Measurements from ENCODE around the gene SLC34A3. TPM values are rescaled to one million over a fixed set of nuclear protein-coding genes. Genes with fewer than 3 reads are reported as not detected.
A peak's percentile ranks its signal among the peaks of the same experiment; 100 is the strongest.

SLC34A3 gene
- total RNA-seq (2022) (0.26 and 0.34 TPM in 2 replicates), Bru-seq, nascent RNA (percentile 17 among the genes with signal in this experiment), BruChase-seq, experiment 1, labeled RNA remaining after a 6-hour chase (percentile 40 among the genes with signal in this experiment), BruChase-seq, experiment 2, labeled RNA remaining after a 2-hour chase (percentile 20 among the genes with signal in this experiment)
- long read RNA-seq: 0 reads

DNA sequence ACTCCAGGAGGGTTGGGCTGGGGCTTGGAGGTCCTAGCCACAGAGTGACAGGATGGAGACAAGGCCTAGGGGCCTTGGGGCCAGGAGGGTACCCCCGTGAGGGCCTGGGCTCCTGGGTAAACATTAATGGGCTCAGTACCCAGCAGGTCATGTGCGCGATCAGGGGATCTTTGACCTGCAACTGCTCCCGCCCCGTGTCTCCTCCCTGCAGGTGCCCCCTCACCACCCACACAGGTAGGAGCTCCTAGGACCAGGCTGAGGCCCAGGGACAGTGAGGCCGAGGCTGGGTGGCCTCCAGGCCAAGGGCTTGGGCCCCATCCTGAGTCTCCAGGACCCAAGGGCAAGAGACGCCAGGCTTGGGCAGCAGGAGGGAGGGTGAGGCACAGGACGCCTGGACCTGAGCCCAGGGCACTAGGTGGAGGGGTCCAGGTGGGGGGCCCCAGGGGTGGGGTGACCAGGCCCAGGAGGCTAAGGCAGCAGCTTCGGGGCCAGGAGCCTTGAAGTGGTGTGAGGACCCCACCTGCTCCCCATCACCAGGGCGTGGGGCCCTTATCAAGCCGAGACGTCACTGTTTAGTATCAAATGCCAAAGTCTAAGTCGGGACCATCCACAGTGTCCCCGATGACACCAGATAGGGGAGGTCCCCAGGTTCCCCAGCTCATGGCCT, at the start of gene SLC34A3:
Gene SLC34A3, plus strand, starts transcription at position 197 of the 667 bp plus-strand sequence. CDS start 802 bp downstream, outside the sequence.
- Mint-ChIP-seq H3K27ac (ENCODE audit: unreplicated experiment) (no peak within 1 kb of the TSS), H3K4me1 (ENCODE audit: low read depth, unreplicated experiment) (peaks cover 27% of the 10 kb centered on the region), H3K9me3 (ENCODE audit: low read depth, unreplicated experiment) (no peaks in the 10 kb centered on the region), H3K27me3 (ENCODE audit: unreplicated experiment) (peaks cover 17% of the 10 kb centered on the region), H3K36me3 (ENCODE audit: insufficient read depth, unreplicated experiment) (peaks cover 29% of the 10 kb centered on the region), H3K4me3 (ENCODE audit: low read depth, unreplicated experiment) (no peak within 1 kb of the TSS)
- intact Hi-C loops (cut with micrococcal nuclease; ENCODE audit: unreplicated experiment): no loop called here
- BruUV-seq (replicated peaks): no TSS peak
- TF ChIP-seq, protein P1, sequence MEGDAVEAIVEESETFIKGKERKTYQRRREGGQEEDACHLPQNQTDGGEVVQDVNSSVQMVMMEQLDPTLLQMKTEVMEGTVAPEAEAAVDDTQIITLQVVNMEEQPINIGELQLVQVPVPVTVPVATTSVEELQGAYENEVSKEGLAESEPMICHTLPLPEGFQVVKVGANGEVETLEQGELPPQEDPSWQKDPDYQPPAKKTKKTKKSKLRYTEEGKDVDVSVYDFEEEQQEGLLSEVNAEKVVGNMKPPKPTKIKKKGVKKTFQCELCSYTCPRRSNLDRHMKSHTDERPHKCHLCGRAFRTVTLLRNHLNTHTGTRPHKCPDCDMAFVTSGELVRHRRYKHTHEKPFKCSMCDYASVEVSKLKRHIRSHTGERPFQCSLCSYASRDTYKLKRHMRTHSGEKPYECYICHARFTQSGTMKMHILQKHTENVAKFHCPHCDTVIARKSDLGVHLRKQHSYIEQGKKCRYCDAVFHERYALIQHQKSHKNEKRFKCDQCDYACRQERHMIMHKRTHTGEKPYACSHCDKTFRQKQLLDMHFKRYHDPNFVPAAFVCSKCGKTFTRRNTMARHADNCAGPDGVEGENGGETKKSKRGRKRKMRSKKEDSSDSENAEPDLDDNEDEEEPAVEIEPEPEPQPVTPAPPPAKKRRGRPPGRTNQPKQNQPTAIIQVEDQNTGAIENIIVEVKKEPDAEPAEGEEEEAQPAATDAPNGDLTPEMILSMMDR (IDR thresholded peaks at IDR 0.05; ENCODE audit: unreplicated experiment): no peak
- CTCF ChIA-PET: interaction anchor here (0.6 kb wide), 1 partner anchor 163 kb away, joined by 3 read pairs; no protein-coding TSS in a partner anchor
- DNase-seq: no peak

GRCh38 chr9:137181680-137182079, 49.0 kb upstream of the SLC34A3 start:
- BruUV-seq (replicated peaks): no TSS peak
- intact Hi-C loops (cut with micrococcal nuclease; ENCODE audit: unreplicated experiment): no loop called here
- DNase-seq: no peak
- no peak overlapping the region for H3K4me3 Mint-ChIP-seq (ENCODE audit: low read depth, unreplicated experiment)
- TF ChIP-seq, protein P1 (IDR thresholded peaks at IDR 0.05; ENCODE audit: unreplicated experiment): no peak
- no peak overlapping the region for H3K27ac Mint-ChIP-seq (ENCODE audit: unreplicated experiment)
- no peaks in the 10 kb centered on the region for H3K9me3 Mint-ChIP-seq (ENCODE audit: low read depth, unreplicated experiment)
- H3K4me1 Mint-ChIP-seq (ENCODE audit: low read depth, unreplicated experiment): peaks cover 1% of the 10 kb centered on the region
- H3K36me3 Mint-ChIP-seq (ENCODE audit: insufficient read depth, unreplicated experiment): peaks cover 19% of the 10 kb centered on the region
- H3K27me3 Mint-ChIP-seq (ENCODE audit: unreplicated experiment): no peaks in the 10 kb centered on the region
- CTCF ChIA-PET: no interaction called here

- CTCF ChIA-PET: no interaction called here
- TF ChIP-seq, protein P1 (IDR thresholded peaks at IDR 0.05; ENCODE audit: unreplicated experiment): no peak
- H3K36me3 Mint-ChIP-seq (ENCODE audit: insufficient read depth, unreplicated experiment): peaks cover 29% of the 10 kb centered on the region
- no peak overlapping the region for H3K27ac Mint-ChIP-seq (ENCODE audit: unreplicated experiment)
- H3K4me1 Mint-ChIP-seq (ENCODE audit: low read depth, unreplicated experiment): no peaks in the 10 kb centered on the region
- no TSS peak for BruUV-seq (replicated peaks)
- intact Hi-C loops (cut with micrococcal nuclease; ENCODE audit: unreplicated experiment): no loop called here
- no peak for DNase-seq
- no peak overlapping the region for H3K4me3 Mint-ChIP-seq (ENCODE audit: low read depth, unreplicated experiment)
- no peaks in the 10 kb centered on the region for H3K27me3 Mint-ChIP-seq (ENCODE audit: unreplicated experiment)
- H3K9me3 Mint-ChIP-seq (ENCODE audit: low read depth, unreplicated experiment): no peaks in the 10 kb centered on the region
Observed at GRCh38 chr9:137182836-137183235, 47.9 kb upstream of the SLC34A3 start.

GRCh38 chr9:137183980-137184595, 46.6 kb upstream of the SLC34A3 start:
- DNase-seq: no peak
- H3K36me3 Mint-ChIP-seq (ENCODE audit: insufficient read depth, unreplicated experiment): peaks cover 42% of the 10 kb centered on the region
- intact Hi-C loops (cut with micrococcal nuclease; ENCODE audit: unreplicated experiment): no loop called here
- no peaks in the 10 kb centered on the region for H3K9me3 Mint-ChIP-seq (ENCODE audit: low read depth, unreplicated experiment)
- CTCF ChIA-PET: no interaction called here
- TF ChIP-seq, protein P1 (IDR thresholded peaks at IDR 0.05; ENCODE audit: unreplicated experiment): no peak
- no peaks in the 10 kb centered on the region for H3K27me3 Mint-ChIP-seq (ENCODE audit: unreplicated experiment)
- no peak overlapping the region for H3K27ac Mint-ChIP-seq (ENCODE audit: unreplicated experiment)
- no TSS peak for BruUV-seq (replicated peaks)
- no peaks in the 10 kb centered on the region for H3K4me1 Mint-ChIP-seq (ENCODE audit: low read depth, unreplicated experiment)
- no peak overlapping the region for H3K4me3 Mint-ChIP-seq (ENCODE audit: low read depth, unreplicated experiment)
